Esophagus (tissue), 2 donors: ENCODE measurements around the gene HLCS. TPM values are rescaled to one million over a fixed set of nuclear protein-coding genes. Genes with fewer than 3 reads are reported as not detected.

ENCODE experiments used
- H3K27ac ChIP-seq, 2 donors: one replicate each; pipeline ENCODE4 v1.5.1; 2013; ENCODE audit warnings: low read depth in 2 of 2, mild to moderate bottlenecking in 2 of 2, inconsistent platforms in 1 of 2, low read length in 1 of 2, moderate library complexity in 1 of 2
- H3K27me3 ChIP-seq, 2 donors: one replicate each; pipeline ENCODE4 v1.6.1; 2013; ENCODE audit warnings: low read length in 2 of 2, control low read depth in 1 of 2, mild to moderate bottlenecking in 1 of 2; ENCODE audit not compliant: insufficient read depth in 2 of 2, control insufficient read depth in 1 of 2
- H3K36me3 ChIP-seq, 2 donors: one replicate each; pipeline ENCODE4 v1.6.1; 2013; ENCODE audit warnings: low read length in 1 of 2; ENCODE audit not compliant: control insufficient read depth in 2 of 2, insufficient read depth in 2 of 2
- H3K4me1 ChIP-seq, 2 donors: one replicate each; pipeline ENCODE4 v1.6.1; 2013; ENCODE audit warnings: low read length in 1 of 2; ENCODE audit not compliant: control insufficient read depth in 2 of 2, insufficient read depth in 2 of 2
- H3K4me3 ChIP-seq, 2 donors: one replicate each; pipeline ENCODE4 v1.5.1; 2013; ENCODE audit warnings: low read length in 2 of 2, mild to moderate bottlenecking in 2 of 2, low read depth in 1 of 2, moderate library complexity in 1 of 2
- H3K9me3 ChIP-seq, 2 donors: one replicate each; pipeline ENCODE4 v1.6.1; 2013; ENCODE audit warnings: mild to moderate bottlenecking in 2 of 2, low read depth in 1 of 2, low read length in 1 of 2, moderate library complexity in 1 of 2; ENCODE audit not compliant: control insufficient read depth in 2 of 2, insufficient read depth in 1 of 2
- WGBS, 2 donors: extraction: QIAGEN DNeasy Blood & Tissue Kit; methylation state at CpG; one replicate each; pipeline ENCODE4 v1.1.7; 2013; 5-methylcytosine and 5-hydroxymethylcytosine counted together
- polyA plus RNA-seq, 2 donors: library from polyadenylated mRNA; stranded (reverse); fragments of 200-250 nt; gene quantifications; one replicate each; pipeline ENCODE4 v1.2.3, GENCODE V29; 2013
- donor health status: healthy with polysubstance abuse.
- donor health status: Bipolar disorder and iron deficiency.

Gene HLCS
- polyA plus RNA-seq, 2 donors: 3.9 to 4.8 TPM

DNA sequence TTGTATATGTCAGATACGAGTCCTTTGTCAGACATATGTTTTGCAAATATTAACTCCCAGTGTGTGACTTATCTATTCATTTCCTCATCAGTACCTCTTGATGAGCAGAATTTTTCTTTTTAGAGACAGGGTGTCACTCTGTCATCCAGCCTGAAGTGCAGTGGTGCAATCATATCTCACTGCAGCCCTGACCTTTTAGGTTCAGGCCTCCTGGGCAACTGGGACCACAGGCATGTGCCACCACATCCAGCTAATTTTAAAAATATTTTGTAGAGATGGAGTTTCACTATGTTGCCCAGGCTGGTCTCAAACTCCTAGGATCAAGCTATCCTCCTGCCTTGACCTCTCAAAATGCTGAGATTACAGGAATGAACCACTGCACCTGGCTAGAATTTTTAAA is 93.0 kb downstream of the HLCS start:
- WGBS, 2 donors: 93 to 96% methylated on average over 1 of the region's 1 CpG
- Histone ChIP-seq H3K4me3 (no peak overlapping the region), H3K4me1 (no peaks in the 10 kb centered on the region), H3K27ac (no peak overlapping the region), H3K9me3 (no peaks in the 10 kb centered on the region), H3K36me3 (no peaks in the 10 kb centered on the region), H3K27me3 (no peaks in the 10 kb centered on the region)

DNA sequence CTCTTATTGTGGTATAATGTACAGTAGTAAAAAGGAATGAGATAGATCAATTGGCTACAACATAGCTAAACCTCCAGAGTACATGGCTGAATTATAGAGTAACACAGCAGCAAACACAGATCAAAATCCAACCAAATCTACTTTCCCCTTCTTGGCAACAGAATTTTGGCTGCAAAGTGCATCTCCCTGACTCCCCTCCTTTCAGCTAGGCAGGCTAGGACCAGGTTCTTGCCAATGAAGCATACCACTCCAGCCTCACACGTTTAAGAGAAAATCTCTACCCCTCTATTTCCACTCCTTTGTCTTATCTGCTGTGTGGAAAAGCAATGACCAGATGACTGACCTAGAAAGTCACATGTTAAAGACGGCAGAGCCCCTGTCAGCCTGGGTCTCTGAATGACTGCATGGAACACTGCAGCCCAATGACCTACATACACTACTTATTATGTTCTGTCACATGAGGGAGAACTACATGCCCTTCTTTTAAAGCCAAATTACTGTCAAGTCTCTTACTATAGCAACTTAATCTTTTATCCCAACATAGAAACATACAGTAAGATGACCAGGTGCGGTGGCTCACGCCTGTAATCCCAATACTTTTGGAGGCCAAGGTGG is 99.1 kb downstream of the HLCS start:
- H3K4me1 ChIP-seq: no peaks in the 10 kb centered on the region
- no peaks in the 10 kb centered on the region for H3K9me3 ChIP-seq
- H3K36me3 ChIP-seq: no peaks in the 10 kb centered on the region
- no peaks in the 10 kb centered on the region for H3K27me3 ChIP-seq
- no peak overlapping the region for H3K27ac ChIP-seq
- 78 to 81% methylated on average over 4 of the region's 4 CpGs for WGBS, 2 donors
- no peak overlapping the region for H3K4me3 ChIP-seq

DNA sequence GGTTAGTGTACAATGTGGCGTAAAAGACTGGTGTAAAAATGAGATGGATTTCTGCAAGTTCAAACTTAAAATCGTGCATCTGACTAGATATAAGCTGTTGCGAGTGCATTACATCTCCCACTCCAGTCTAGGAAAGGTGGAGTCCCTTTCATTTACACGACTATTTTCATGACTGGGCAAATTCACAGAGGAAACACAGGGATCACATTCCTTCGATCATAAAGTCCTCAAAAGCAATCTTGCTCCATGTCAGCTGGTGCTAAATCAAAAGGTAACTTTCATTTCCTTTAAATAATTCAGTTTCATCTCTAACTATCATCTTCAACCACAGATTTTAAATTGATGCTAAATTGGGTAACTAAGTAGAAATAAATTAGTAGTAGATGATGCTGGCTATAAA is 100.0 kb downstream of the HLCS start:
- no peak overlapping the region for H3K4me3 ChIP-seq
- H3K9me3 ChIP-seq: no peaks in the 10 kb centered on the region
- 82 to 85% methylated on average over 5 of the region's 5 CpGs for WGBS, 2 donors
- no peaks in the 10 kb centered on the region for H3K4me1 ChIP-seq
- no peak overlapping the region for H3K27ac ChIP-seq
- no peaks in the 10 kb centered on the region for H3K36me3 ChIP-seq
- H3K27me3 ChIP-seq: no peaks in the 10 kb centered on the region

DNA sequence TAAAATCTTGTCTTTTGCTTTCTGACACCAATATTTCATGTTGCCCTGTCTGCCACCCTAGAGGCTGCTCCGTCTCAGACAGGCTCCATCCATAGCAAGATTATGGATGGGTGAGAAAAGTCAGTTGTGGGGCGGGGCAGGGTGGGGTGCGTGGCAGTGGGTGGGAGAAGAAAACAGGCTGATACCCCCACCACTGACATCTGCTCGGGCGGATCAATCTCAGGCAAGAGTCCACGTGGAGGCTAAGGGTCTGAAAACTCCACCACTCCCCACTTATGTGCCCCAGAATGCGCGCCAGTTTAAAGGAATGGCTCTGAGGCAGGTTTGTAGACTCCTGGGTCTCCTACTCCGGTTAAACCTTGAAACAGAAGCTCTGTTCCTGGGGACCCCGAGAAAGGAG is 101.5 kb downstream of the HLCS start:
- no peaks in the 10 kb centered on the region for H3K36me3 ChIP-seq
- no peaks in the 10 kb centered on the region for H3K27me3 ChIP-seq
- H3K9me3 ChIP-seq: no peaks in the 10 kb centered on the region
- no peaks in the 10 kb centered on the region for H3K4me1 ChIP-seq
- WGBS, 2 donors: 86 to 89% methylated on average over 10 of the region's 10 CpGs
- no peak overlapping the region for H3K27ac ChIP-seq
- no peak overlapping the region for H3K4me3 ChIP-seq

DNA sequence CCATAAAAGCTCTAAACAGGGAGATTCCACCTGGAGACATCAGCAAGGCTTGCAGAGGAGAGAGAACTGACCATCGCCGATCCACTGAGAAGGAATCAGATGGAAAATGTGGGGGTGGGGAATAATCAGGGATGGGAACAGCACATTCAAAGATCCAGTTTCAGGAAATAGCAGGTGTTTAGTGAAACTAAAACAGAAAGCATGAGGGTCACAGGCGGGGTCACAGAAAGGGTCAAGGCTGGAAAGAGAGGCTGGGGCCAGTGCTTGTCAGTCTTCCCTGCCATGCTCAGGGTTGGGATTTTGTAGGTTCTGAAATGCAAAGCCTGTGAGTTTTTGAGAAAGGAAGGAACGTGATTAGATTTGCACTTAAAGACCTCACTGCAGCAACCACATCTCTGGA is 103.2 kb downstream of the HLCS start:
- 87 to 95% methylated on average over 4 of the region's 4 CpGs for WGBS, 2 donors
- Histone ChIP-seq H3K4me3 (no peak overlapping the region), H3K9me3 (no peaks in the 10 kb centered on the region), H3K27me3 (no peaks in the 10 kb centered on the region), H3K4me1 (no peaks in the 10 kb centered on the region), H3K27ac (no peak overlapping the region), H3K36me3 (no peaks in the 10 kb centered on the region)

DNA sequence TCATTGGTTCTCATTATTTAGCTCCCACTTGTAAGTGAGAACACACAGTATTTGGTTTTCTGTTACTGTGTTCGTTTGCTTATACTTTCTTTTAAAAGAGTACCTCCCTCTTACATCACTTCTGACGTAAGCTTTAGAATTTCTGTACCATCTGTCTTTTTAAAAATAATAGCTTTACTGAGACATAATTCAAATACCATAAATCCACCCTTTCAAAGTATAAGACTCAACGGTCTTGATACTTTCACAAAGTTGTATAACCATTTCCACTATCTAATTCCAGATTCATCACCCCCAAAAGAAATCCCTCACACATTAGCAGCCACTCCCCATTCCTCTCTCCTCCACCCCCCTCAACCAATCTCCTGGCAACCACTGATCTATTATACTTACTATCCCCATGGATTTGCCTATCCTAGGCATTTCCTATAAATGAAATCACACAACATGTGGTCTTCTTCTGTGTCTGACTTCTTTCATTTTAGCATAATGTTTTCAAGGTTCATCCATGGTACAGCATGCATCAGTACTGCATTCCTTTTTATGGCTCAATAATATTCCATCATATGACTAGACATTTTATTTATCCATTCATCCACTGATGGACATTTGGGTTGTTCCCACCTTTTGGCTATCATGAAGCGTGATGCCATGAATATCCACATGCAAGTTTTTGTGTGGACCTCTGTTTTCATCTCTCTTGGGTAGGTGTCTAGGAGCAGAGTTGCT is 104.7 kb downstream of the HLCS start:
- H3K4me3 ChIP-seq: no peak overlapping the region
- H3K36me3 ChIP-seq: no peaks in the 10 kb centered on the region
- H3K27ac ChIP-seq: no peak overlapping the region
- H3K4me1 ChIP-seq: no peaks in the 10 kb centered on the region
- no peaks in the 10 kb centered on the region for H3K9me3 ChIP-seq
- H3K27me3 ChIP-seq: no peaks in the 10 kb centered on the region
- WGBS, 2 donors: 89% methylated on average over 4 of the region's 4 CpGs

DNA sequence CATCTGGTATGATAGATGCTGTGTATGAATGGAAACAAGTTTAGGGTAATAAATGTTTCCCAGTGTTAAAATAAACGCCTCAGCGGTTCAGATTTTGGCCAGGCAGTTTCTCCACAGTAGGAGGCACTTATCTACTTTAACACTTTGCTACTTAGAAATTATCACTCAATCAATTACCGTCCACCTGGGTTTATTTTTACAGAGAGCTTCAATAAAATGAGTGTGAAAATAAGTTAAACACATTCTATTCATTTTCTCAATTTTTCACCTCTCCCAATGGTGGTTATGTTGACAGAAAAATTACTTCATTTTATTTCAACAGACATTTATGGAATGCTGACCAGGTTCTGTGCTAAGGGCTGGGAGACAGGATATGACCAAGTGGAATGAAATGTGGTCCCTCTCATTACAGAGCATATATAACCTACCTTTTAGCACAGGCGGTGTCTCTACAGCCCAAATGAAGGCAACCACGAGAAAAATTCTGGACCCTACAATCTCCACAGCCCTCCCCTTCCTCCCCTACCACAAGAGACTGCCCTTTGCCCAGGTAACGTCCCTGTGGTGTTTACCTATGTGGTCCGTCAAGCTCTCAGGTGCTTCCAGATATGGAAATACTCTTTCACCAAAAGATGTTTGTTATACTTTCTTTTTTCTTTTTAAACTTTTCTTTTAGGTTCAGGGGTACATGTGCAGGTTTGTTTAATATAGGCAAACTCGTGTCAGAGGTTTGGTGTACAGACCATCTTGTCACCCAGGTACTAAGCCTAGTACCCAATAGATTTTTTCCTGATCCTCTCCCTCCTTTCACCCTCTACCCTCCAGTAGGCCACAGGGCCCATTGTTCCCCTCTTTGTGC is 105.5 kb downstream of the HLCS start:
- Histone ChIP-seq H3K4me3 (no peak overlapping the region), H3K27ac (no peak overlapping the region), H3K9me3 (no peaks in the 10 kb centered on the region), H3K36me3 (no peaks in the 10 kb centered on the region), H3K4me1 (no peaks in the 10 kb centered on the region), H3K27me3 (no peaks in the 10 kb centered on the region)
- 67 to 81% methylated on average over 8 of the region's 8 CpGs for WGBS, 2 donors

DNA sequence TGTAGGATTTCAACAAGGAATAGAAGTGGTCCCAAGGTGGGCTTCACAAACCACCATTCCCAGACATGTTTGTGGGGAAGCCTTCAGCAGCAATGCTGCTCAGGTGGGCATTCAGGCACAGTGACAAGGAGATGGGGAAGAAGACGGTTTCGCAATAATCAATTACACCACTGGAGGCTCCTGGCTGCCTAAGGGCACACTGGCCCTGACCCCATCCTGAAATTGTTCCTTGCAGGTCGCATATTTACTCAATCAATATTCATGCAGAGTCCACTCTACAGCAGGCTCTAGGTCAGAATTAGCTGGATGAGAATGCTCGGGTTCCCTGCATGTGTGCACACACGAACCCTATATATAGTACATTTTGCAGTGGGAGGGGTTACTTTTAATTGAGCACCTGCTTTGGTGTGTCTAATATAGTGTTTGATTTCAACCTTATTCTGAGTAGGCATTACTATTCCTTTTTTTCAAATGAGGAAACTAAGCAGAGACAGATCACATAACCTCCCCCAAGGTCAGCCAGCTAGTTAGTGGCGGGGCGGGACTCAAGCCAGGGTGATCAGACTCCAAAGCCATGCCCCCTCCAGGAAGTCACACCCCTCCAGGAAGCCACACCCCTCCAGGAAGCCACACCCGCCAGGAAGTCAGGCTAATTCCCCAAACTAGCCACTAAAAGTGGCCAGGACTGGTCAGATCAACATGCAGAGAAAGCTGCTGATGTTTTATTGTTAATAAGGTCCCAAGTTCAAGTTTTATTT is 106.5 kb downstream of the HLCS start:
- peak overlapping the region in 1 of 2 donors; percentile 33 for H3K27ac ChIP-seq
- no peaks in the 10 kb centered on the region for H3K27me3 ChIP-seq
- no peaks in the 10 kb centered on the region for H3K36me3 ChIP-seq
- no peaks in the 10 kb centered on the region for H3K4me1 ChIP-seq
- H3K4me3 ChIP-seq: no peak overlapping the region
- WGBS, 2 donors: 64 to 73% methylated on average over 8 of the region's 8 CpGs
- no peaks in the 10 kb centered on the region for H3K9me3 ChIP-seq

DNA sequence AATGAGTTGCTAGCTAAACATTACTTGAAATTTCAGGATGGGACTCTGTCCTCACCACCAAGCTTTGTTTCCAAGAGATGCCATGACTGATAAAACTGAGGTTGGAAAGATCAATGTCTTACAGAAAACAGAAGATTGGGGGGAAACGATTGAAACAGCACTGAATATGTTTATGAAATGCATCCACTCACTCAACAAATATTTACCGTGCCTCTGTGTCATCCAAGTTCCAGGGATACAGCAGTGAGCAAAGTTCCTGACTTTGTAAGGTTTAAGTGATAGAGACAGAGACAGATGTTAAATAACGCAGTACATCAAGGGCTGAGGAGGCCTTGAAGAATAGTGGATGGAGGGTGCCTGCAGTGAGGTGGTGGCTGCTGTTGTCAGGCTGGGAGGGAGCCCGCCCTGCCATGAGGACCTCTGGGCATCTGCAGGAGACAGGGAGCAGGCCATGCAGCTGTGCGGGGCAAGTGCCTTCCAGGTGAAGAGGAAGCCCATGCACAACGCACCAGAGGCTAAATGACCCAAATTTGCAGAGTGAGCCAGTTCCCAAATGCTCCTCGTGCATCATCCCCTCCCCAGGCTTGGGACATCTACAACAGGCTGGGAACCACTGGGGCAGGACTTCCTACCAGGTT is 108.0 kb downstream of the HLCS start:
- no peak overlapping the region for H3K4me3 ChIP-seq
- H3K36me3 ChIP-seq: no peaks in the 10 kb centered on the region
- no peaks in the 10 kb centered on the region for H3K4me1 ChIP-seq
- H3K27ac ChIP-seq: no peak overlapping the region
- no peaks in the 10 kb centered on the region for H3K9me3 ChIP-seq
- no peaks in the 10 kb centered on the region for H3K27me3 ChIP-seq
- WGBS, 2 donors: 87 to 89% methylated on average over 7 of the region's 7 CpGs
